Mesendoderm (in vitro differentiated cells): ENCODE results near the gene DIPK1C.

Source experiments
- DNase-seq: peaks from one replicate; pipeline ENCODE4 v3.0.0; 2013
- H2AK5ac ChIP-seq: 2 replicates; pipeline ENCODE4 v1.6.1; 2013; ENCODE audit warnings: low read length, inconsistent platforms
- H2BK120ac ChIP-seq: 2 replicates; pipeline ENCODE4 v1.6.1; 2013; ENCODE audit warnings: low read depth, mild to moderate bottlenecking, low read length, moderate library complexity, mixed read lengths
- H2BK15ac ChIP-seq: replicated peaks from 2 replicates; pipeline ENCODE4 v1.6.1; 2013; ENCODE audit warnings: low read depth, mild to moderate bottlenecking, moderate library complexity
- H2BK5ac ChIP-seq: 2 replicates; pipeline ENCODE4 v1.6.1; 2013; ENCODE audit warnings: low read length, inconsistent platforms
- H3K18ac ChIP-seq: 2 replicates; pipeline ENCODE4 v1.6.1; 2013; ENCODE audit warnings: mild to moderate bottlenecking, low read length, mixed read lengths
- H3K23ac ChIP-seq: one replicate; pipeline ENCODE4 v1.6.1; 2013; ENCODE audit warnings: low read length
- H3K27ac ChIP-seq: 2 replicates; pipeline ENCODE4 v1.5.1; 2013; ENCODE audit warnings: low read depth, mild to moderate bottlenecking, inconsistent platforms, low read length, moderate library complexity
- H3K27me3 ChIP-seq: 2 replicates; pipeline ENCODE4 v1.6.1; 2013; ENCODE audit warnings: low read length, control low read depth, mild to moderate bottlenecking, inconsistent platforms; ENCODE audit not compliant: insufficient read depth, poor library complexity
- H3K36me3 ChIP-seq: 2 replicates; pipeline ENCODE4 v1.6.1; 2013; ENCODE audit warnings: low read length, inconsistent platforms; ENCODE audit not compliant: control insufficient read depth, insufficient read depth
- H3K4ac ChIP-seq: one replicate; pipeline ENCODE4 v1.6.1; 2013; ENCODE audit warnings: low read depth, mild to moderate bottlenecking, low read length, moderate library complexity
- H3K4me1 ChIP-seq: 2 replicates; pipeline ENCODE4 v1.6.1; 2013; ENCODE audit warnings: low read depth, low read length, inconsistent platforms; ENCODE audit not compliant: control insufficient read depth
- H3K4me2 ChIP-seq: 2 replicates; pipeline ENCODE4 v1.6.1; 2013; ENCODE audit warnings: low read length
- H3K4me3 ChIP-seq: 2 replicates; pipeline ENCODE4 v1.5.1; 2013; ENCODE audit warnings: mild to moderate bottlenecking, low read length
- H3K56ac ChIP-seq: one replicate; pipeline ENCODE4 v1.6.1; 2013; ENCODE audit warnings: low read length
- H3K79me1 ChIP-seq: 2 replicates; pipeline ENCODE4 v1.6.1; 2013; ENCODE audit warnings: low read length, inconsistent platforms
- H3K79me2 ChIP-seq: 2 replicates; pipeline ENCODE4 v1.6.1; 2013; ENCODE audit warnings: mild to moderate bottlenecking, low read length; ENCODE audit not compliant: control insufficient read depth, insufficient read depth
- H3K9ac ChIP-seq: 2 replicates; pipeline ENCODE4 v1.6.1; 2013; ENCODE audit warnings: low read length, inconsistent platforms
- H4K5ac ChIP-seq: one replicate; pipeline ENCODE4 v1.6.1; 2013; ENCODE audit warnings: low read length
- H4K8ac ChIP-seq: one replicate; pipeline ENCODE4 v1.6.1; 2013; ENCODE audit warnings: low read depth, mild to moderate bottlenecking, control low read depth, low read length, moderate library complexity
- WGBS: extraction: QIAGEN DNeasy Blood & Tissue Kit; methylation state at CpG from one replicate; pipeline ENCODE4 v1.1.7; 2013; ENCODE audit warnings: low lambda C conversion rate, missing lambda C conversion rate; ENCODE audit not compliant: insufficient coverage; ENCODE audit errors: extremely low coverage; 5-methylcytosine and 5-hydroxymethylcytosine counted together

DIPK1C gene

DNA sequence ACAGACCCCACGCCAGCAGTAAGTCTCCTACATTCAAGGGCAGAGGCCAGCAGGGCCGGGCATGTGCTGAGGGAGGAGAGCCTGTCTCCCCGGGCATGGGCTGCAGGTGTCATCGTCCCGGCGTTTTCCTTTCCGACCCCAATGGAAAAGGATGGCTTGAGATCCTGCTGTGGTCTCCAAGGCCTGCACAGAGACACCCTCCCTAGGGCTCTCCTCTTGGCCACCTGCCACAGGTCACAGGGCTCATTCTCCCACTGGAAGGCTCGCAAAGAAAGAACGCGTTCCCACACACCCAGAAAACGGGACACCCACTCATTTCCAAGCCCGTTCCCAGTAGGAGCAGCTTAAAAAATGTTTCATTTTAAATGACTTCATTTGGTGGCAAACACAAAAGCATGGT is 41.0 kb downstream of the DIPK1C start:
- Histone ChIP-seq H3K27ac (no peak overlapping the region), H2BK120ac (no peak overlapping the region), H3K4ac (no peak overlapping the region), H3K79me2 (no peaks in the 10 kb centered on the region), H3K4me1 (no peaks in the 10 kb centered on the region), H3K36me3 (no peaks in the 10 kb centered on the region), H2BK5ac (no peak overlapping the region), H3K9ac (no peak overlapping the region), H3K4me2 (no peak overlapping the region), H4K8ac (no peak overlapping the region), H3K23ac (no peak overlapping the region), H2BK15ac (no peak overlapping the region), H3K27me3 (no peaks in the 10 kb centered on the region), H3K18ac (no peak overlapping the region), H2AK5ac (no peak overlapping the region), H3K56ac (no peak overlapping the region), H4K5ac (no peak overlapping the region), H3K4me3 (no peak overlapping the region), H3K79me1 (no peaks in the 10 kb centered on the region)
- DNase-seq = no peak
- no CpG with 5 or more reads among the region's 12 CpGs for WGBS

DNA sequence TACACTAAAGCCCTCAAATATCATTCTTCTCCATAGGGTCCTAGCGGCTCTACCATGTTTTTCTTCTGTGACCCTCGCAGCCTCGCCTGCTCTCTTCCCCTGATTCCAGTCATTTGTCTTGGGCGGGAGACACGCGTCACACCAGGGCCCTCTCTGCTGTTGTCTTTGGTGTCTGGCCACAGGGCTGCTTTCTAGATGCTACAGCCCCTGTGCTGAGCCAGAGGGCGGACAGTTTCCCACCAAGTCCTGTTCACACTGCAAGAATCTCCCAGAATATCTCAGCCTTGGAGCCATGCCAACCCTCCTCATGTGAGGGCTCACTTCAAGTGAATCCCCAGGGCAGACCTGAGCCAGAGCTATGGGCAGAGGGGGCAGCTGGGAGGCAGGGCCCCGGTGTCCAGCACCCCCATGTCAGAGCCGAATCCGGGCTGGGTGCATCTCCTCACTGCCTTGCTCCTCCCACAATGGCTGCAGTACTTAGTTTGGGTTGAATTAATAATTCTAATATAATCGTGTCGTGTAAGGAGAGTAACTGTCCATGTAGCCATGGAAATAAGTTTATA is 42.1 kb downstream of the DIPK1C start:
- Histone ChIP-seq H2BK15ac (no peak overlapping the region), H2BK120ac (no peak overlapping the region), H4K5ac (no peak overlapping the region), H3K79me1 (no peaks in the 10 kb centered on the region), H3K36me3 (no peaks in the 10 kb centered on the region), H3K56ac (no peak overlapping the region), H3K4me3 (no peak overlapping the region), H4K8ac (no peak overlapping the region), H3K27ac (no peak overlapping the region), H3K18ac (no peak overlapping the region), H2BK5ac (no peak overlapping the region), H3K79me2 (no peaks in the 10 kb centered on the region), H3K4ac (no peak overlapping the region), H3K27me3 (no peaks in the 10 kb centered on the region), H2AK5ac (no peak overlapping the region), H3K4me1 (no peaks in the 10 kb centered on the region), H3K23ac (no peak overlapping the region), H3K4me2 (no peak overlapping the region), H3K9ac (no peak overlapping the region)
- no CpG with 5 or more reads among the region's 12 CpGs for WGBS
- DNase-seq = no peak

DNA sequence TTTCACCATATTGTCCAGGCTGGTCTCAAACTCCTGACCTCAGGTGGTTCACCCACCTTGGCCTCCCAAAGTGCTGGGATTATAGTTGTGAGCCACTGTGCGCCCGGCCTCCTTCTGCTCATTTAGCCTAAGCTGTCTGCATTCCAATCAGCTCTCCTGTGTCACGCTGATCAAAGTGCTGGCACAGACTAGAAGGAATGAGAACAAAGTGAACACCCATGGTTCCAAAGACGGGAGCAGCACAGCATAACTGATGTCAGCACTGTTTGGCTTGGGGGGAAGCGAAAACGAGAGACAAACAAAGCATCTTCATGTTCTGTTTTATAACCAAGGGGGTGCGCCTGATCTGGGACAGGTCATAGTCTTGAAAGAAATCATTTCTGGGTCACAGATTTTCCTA is 43.3 kb downstream of the DIPK1C start:
- no peak overlapping the region for H3K9ac ChIP-seq
- no peak overlapping the region for H2BK15ac ChIP-seq
- no peaks in the 10 kb centered on the region for H3K79me2 ChIP-seq
- H3K4me1 ChIP-seq = no peaks in the 10 kb centered on the region
- no peak overlapping the region for H3K27ac ChIP-seq
- no peaks in the 10 kb centered on the region for H3K36me3 ChIP-seq
- H3K4me3 ChIP-seq = no peak overlapping the region
- H3K79me1 ChIP-seq = no peaks in the 10 kb centered on the region
- H4K8ac ChIP-seq = no peak overlapping the region
- no peak for DNase-seq
- H3K56ac ChIP-seq = no peak overlapping the region
- no peak overlapping the region for H3K23ac ChIP-seq
- no peak overlapping the region for H2BK5ac ChIP-seq
- H3K18ac ChIP-seq = no peak overlapping the region
- no peaks in the 10 kb centered on the region for H3K27me3 ChIP-seq
- no peak overlapping the region for H2BK120ac ChIP-seq
- H3K4me2 ChIP-seq = no peak overlapping the region
- H4K5ac ChIP-seq = no peak overlapping the region
- H2AK5ac ChIP-seq = no peak overlapping the region
- WGBS = no CpG with 5 or more reads among the region's 7 CpGs
- no peak overlapping the region for H3K4ac ChIP-seq

DNA sequence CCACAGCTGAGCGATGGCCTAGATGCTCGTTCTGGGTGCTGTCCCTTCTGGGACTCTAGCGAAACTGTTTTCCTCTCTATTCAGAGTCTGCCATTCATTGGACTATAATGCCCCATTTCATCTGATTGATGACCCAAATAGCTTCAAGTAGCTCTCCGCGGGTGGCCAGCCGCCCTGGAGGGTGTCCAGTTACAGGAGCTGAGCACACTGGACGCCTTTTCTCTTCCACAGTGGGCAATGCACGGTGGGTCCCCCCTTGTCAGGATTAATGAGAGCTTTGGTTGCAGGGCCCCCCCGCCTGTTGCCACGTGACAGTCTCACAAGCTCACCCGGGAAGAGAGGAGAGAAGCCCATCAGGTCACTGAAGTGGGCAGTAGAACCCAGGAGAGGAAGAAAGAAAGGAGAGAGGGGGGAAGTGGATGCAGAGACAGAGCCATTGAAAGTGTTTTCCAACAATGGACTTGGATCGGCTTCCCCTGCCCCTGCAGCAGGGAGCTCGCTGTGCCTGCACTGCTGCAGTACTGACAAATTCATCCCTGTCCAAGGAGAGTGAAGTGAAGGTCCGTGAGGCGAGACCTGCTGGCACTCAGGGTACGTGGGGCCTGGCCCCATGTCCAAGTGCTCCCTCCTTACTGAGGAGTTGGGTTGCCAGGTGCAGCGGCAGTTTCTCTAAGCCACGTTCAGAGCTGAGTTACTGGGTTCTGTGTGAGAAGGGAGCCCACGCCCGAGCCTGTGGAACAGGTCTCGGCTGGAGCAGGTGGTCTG is 44.8 kb downstream of the DIPK1C start:
- DNase-seq = no peak
- Histone ChIP-seq H3K18ac (no peak overlapping the region), H3K4me2 (no peak overlapping the region)

DNA sequence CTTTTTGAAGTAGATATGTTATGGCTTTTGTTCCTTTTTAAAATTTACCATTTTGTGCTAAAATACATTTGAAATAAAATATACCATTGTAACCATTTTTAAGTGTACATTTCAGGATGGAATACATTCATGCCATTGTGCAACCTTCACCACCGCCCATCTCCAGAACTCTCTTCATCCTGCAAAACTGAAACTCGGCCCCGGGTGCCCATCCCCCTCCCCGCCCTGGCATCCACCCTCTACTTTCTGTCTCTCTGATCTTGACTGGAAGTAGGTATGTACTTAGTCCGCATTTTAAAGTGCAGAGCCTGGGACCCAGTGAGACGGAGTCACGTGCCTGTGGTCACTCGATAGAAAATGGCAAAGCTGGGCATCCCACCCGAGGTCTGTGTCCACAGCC is 45.6 kb downstream of the DIPK1C start:
- Histone ChIP-seq H4K8ac (no peak overlapping the region), H2BK15ac (no peak overlapping the region), H3K4ac (no peak overlapping the region), H2BK5ac (no peak overlapping the region), H3K4me1 (no peaks in the 10 kb centered on the region), H3K4me2 (no peak overlapping the region), H3K4me3 (no peak overlapping the region), H3K36me3 (no peaks in the 10 kb centered on the region), H3K9ac (no peak overlapping the region), H3K27ac (no peak overlapping the region), H2AK5ac (no peak overlapping the region), H3K23ac (no peak overlapping the region), H3K27me3 (no peaks in the 10 kb centered on the region), H2BK120ac (no peak overlapping the region), H3K56ac (no peak overlapping the region), H4K5ac (no peak overlapping the region), H3K79me1 (no peaks in the 10 kb centered on the region), H3K18ac (no peak overlapping the region), H3K79me2 (no peaks in the 10 kb centered on the region)
- WGBS = no CpG with 5 or more reads among the region's 9 CpGs
- no peak for DNase-seq

More for the DNA sequence above, 44.8 kb downstream of the DIPK1C start:
- Histone ChIP-seq H4K5ac (no peak overlapping the region), H2BK15ac (no peak overlapping the region), H3K27ac (no peak overlapping the region), H3K23ac (no peak overlapping the region), H2BK120ac (no peak overlapping the region), H3K4ac (no peak overlapping the region), H2AK5ac (no peak overlapping the region), H3K79me1 (no peaks in the 10 kb centered on the region), H3K27me3 (no peaks in the 10 kb centered on the region), H2BK5ac (no peak overlapping the region), H3K79me2 (no peaks in the 10 kb centered on the region), H3K4me1 (no peaks in the 10 kb centered on the region), H4K8ac (no peak overlapping the region), H3K9ac (no peak overlapping the region), H3K56ac (no peak overlapping the region), H3K4me3 (no peak overlapping the region), H3K36me3 (no peaks in the 10 kb centered on the region)
- no CpG with 5 or more reads among the region's 21 CpGs for WGBS
